ENCODE results near the gene UNC13C. TPM values are rescaled to one million over a fixed set of nuclear protein-coding genes. Genes with fewer than 3 reads are reported as not detected.

UNC13C gene
- total RNA-seq, 2 donors from 2014 or later: 1.2 to 4.2 TPM

DNA sequence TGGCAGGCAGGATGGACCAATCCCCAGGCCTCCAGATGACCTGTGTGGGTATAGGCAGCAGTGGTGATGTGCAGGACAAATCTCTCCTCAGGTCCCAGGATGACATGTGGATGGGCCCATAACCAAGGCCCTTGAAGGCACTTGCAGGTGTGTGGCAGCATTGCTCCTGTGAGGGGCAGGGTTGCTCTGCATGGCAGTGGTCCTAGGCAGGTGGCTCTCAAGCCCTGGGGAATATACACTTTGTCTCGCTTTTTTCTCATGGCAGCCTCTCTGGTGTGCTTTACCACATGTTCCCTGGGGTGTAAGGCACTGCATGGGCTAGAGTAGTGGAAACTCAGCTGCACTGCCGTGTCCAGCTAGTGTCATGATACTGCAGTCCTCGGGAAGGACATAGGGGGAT, 503.6 kb downstream of the UNC13C start:
- no peaks in the 10 kb centered on the region for H3K4me1 ChIP-seq (ENCODE audit: control insufficient read depth in 1 of 2, low read depth in 2 of 2)
- DNase-seq (ENCODE audit: low spot score): no peak
- no peak overlapping the region for H3K4me3 ChIP-seq
- no peak overlapping the region for H3K27ac ChIP-seq
- H3K27me3 ChIP-seq (replicated peaks; ENCODE audit: insufficient read depth): no peaks in the 10 kb centered on the region
- no peak for ATAC-seq (ENCODE audit: insufficient number of reproducible peaks, low FRiP score, low read depth)
- no peaks in the 10 kb centered on the region for H3K9me3 ChIP-seq
- H3K36me3 ChIP-seq: no peaks in the 10 kb centered on the region
- no peak for TF ChIP-seq CTCF (IDR thresholded peaks at IDR 0.05)

DNA sequence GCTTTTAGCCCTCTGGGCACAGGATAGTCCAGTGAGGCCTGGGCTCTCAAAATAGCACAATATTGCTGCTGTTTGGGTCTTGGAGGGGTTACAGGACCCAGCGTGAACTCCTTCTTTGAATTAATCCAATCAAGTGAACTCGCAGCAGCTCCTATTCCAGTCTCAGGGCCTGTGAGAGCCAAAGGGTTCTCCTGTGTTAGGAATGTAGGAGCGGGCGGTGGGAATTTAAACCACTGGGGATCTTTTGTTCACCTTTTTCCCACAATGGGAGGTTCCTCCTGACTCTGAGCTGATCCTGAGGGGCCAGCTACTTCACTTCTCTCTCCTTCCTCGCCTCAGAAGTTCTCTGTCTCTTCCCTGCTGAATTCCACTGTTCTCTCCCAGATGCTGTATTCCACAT, 504.0 kb downstream of the UNC13C start:
- ATAC-seq (ENCODE audit: insufficient number of reproducible peaks, low FRiP score, low read depth): no peak
- H3K36me3 ChIP-seq: no peaks in the 10 kb centered on the region
- H3K27ac ChIP-seq: no peak overlapping the region
- no peaks in the 10 kb centered on the region for H3K9me3 ChIP-seq
- no peak overlapping the region for H3K4me3 ChIP-seq
- no peak for DNase-seq (ENCODE audit: low spot score)
- H3K27me3 ChIP-seq (replicated peaks; ENCODE audit: insufficient read depth): no peaks in the 10 kb centered on the region
- H3K4me1 ChIP-seq (ENCODE audit: control insufficient read depth in 1 of 2, low read depth in 2 of 2): no peaks in the 10 kb centered on the region
- TF ChIP-seq CTCF (IDR thresholded peaks at IDR 0.05): no peak

- TF ChIP-seq CTCF (IDR thresholded peaks at IDR 0.05): no peak
- DNase-seq (ENCODE audit: low spot score) (no peak), ATAC-seq (ENCODE audit: insufficient number of reproducible peaks, low FRiP score, low read depth) (no peak)
- no peaks in the 10 kb centered on the region for H3K36me3 ChIP-seq
- no peaks in the 10 kb centered on the region for H3K4me1 ChIP-seq (ENCODE audit: control insufficient read depth in 1 of 2, low read depth in 2 of 2)
- H3K9me3 ChIP-seq: no peaks in the 10 kb centered on the region
- no peak overlapping the region for H3K27ac ChIP-seq
- H3K27me3 ChIP-seq (replicated peaks; ENCODE audit: insufficient read depth): no peaks in the 10 kb centered on the region
- H3K4me3 ChIP-seq: no peak overlapping the region
Measured at GRCh38 chr15:54500330-54500729, 522.1 kb downstream of the UNC13C start.

DNA sequence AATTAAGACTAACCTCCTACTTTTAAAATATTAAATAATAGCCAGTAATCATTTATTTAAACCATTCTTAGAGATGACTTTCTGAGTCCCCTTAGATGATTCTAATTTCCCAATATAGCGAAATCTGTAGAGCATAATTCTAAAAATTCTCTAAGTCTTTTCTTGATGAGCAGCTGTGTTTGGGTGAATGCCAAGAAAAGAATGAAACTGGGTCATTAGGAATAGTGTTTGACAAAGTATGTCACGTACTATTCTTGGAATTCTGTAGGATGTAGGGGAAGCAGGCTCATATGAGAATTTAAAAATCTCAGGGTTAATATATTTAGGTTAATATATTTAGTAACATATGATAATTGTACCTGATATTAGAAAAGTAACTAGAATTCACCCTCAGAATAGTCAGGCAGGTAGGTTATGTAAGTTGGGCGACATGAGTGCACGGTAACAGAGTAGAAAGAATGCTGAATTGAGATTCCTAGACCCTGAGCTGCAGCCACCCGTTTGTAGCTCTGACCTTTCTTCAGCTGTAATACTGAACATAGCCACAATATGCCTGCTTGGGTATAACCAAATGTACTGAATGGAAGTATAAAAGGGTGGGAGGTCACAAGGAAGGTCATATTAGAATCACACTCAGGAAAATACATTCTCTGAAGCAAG, 524.3 kb downstream of the UNC13C start:
- TF ChIP-seq CTCF (IDR thresholded peaks at IDR 0.05): no peak
- H3K27me3 ChIP-seq (replicated peaks; ENCODE audit: insufficient read depth): no peaks in the 10 kb centered on the region
- DNase-seq (ENCODE audit: low spot score): no peak
- H3K4me1 ChIP-seq (ENCODE audit: control insufficient read depth in 1 of 2, low read depth in 2 of 2): peaks cover 0 to 8% of the 10 kb centered on the region in 2 donors
- no peaks in the 10 kb centered on the region for H3K9me3 ChIP-seq
- H3K36me3 ChIP-seq: no peaks in the 10 kb centered on the region
- no peak overlapping the region for H3K27ac ChIP-seq
- no peak overlapping the region for H3K4me3 ChIP-seq
- ATAC-seq (ENCODE audit: insufficient number of reproducible peaks, low FRiP score, low read depth): no peak

GRCh38 chr15:54504695-54505094, 526.5 kb downstream of the UNC13C start:
- H3K9me3 ChIP-seq: no peaks in the 10 kb centered on the region
- H3K27ac ChIP-seq: no peak overlapping the region
- peaks cover 0 to 11% of the 10 kb centered on the region in 2 donors for H3K4me1 ChIP-seq (ENCODE audit: control insufficient read depth in 1 of 2, low read depth in 2 of 2)
- ATAC-seq (ENCODE audit: insufficient number of reproducible peaks, low FRiP score, low read depth) (no peak), DNase-seq (ENCODE audit: low spot score) (no peak)
- H3K36me3 ChIP-seq: no peaks in the 10 kb centered on the region
- no peaks in the 10 kb centered on the region for H3K27me3 ChIP-seq (replicated peaks; ENCODE audit: insufficient read depth)
- no peak overlapping the region for H3K4me3 ChIP-seq
- no peak for TF ChIP-seq CTCF (IDR thresholded peaks at IDR 0.05)

All from thoracic aorta (tissue), 2 donors.